OCI-LY3 (cell line): ENCODE measurements around the gene EFS.
"Not testable (repeated sequence)": the region's sequence is repeated elsewhere in the genome, so short reads cannot be mapped to it uniquely, and the experiment has no call there.

Source experiments
- H2AFZ ChIP-seq: fragments of 200-600, 300-600 bp; shearing (Covaris generic); 2 replicates; pipeline ENCODE4 v1.6.0; 2014; ENCODE audit warnings: antibody characterized with exemption, low read depth, low read length
- H3K27ac ChIP-seq: fragments of 200-600, 300-600 bp; sonication (generic); 2 replicates; pipeline ENCODE4 v1.5.1; 2014; ENCODE audit warnings: mild to moderate bottlenecking, low read length, moderate library complexity, mixed read lengths
- H3K27me3 ChIP-seq: fragments of 200-600, 300-600 bp; sonication (generic); 2 replicates; pipeline ENCODE4 v1.6.1; 2014; ENCODE audit warnings: low read depth, low read length, mixed read lengths
- H3K36me3 ChIP-seq: fragments of 200-600, 300-600 bp; sonication (generic); replicated peaks from 2 replicates; pipeline ENCODE3; 2014; ENCODE audit warnings: low read depth, low read length, mixed read lengths
- H3K4me1 ChIP-seq: fragments of 300-600, 200-600 bp; sonication (generic); 2 replicates; pipeline ENCODE4 v1.6.1; 2014; ENCODE audit warnings: low read length, mixed read lengths
- H3K4me2 ChIP-seq: fragments of 200-600, 300-600 bp; sonication (generic); 2 replicates; pipeline ENCODE4 v1.6.1; 2014; ENCODE audit warnings: low read length, mixed read lengths
- H3K4me3 ChIP-seq: fragments of 300-600, 200-600 bp; sonication (generic); 2 replicates; pipeline ENCODE4 v1.5.1; 2014; ENCODE audit warnings: antibody characterized with exemption, mild to moderate bottlenecking, low read length, moderate library complexity
- H3K79me2 ChIP-seq: fragments of 300-600, 200-600 bp; shearing (Covaris generic); 2 replicates; pipeline ENCODE4 v1.6.1; 2014; ENCODE audit warnings: mild to moderate bottlenecking, low read length, mixed read lengths
- H3K9ac ChIP-seq: fragments of 300-600, 200-600 bp; shearing (Covaris generic); 2 replicates; pipeline ENCODE4 v1.6.0; 2014; ENCODE audit warnings: mild to moderate bottlenecking, low read length, moderate library complexity
- H3K9me3 ChIP-seq: fragments of 200-600, 300-600 bp; shearing (Covaris generic); 2 replicates; pipeline ENCODE4 v1.6.1; 2014; ENCODE audit warnings: low read length, mixed read lengths; ENCODE audit not compliant: insufficient read depth
- H4K20me1 ChIP-seq: fragments of 200-600, 300-600 bp; sonication (generic); 2 replicates; pipeline ENCODE4 v1.6.1; 2016; ENCODE audit warnings: low read length, mixed read lengths; ENCODE audit not compliant: insufficient read depth
- EZH2phosphoT487 ChIP-seq: fragments of 200-600 bp; shearing (Covaris generic); IDR thresholded peaks from 2 replicates; pipeline ENCODE4 v1.6.1; 2018; ENCODE audit warnings: antibody characterized with exemption, mixed run types, low read depth
- TF ChIP-seq, protein P1 (sequence below): fragments of 200-600, 300-600 bp; sonication (generic); IDR thresholded peaks from 2 replicates; pipeline ENCODE4 v1.5.1; 2014; ENCODE audit warnings: antibody characterized with exemption, low read length, low read depth

The EFS gene

DNA sequence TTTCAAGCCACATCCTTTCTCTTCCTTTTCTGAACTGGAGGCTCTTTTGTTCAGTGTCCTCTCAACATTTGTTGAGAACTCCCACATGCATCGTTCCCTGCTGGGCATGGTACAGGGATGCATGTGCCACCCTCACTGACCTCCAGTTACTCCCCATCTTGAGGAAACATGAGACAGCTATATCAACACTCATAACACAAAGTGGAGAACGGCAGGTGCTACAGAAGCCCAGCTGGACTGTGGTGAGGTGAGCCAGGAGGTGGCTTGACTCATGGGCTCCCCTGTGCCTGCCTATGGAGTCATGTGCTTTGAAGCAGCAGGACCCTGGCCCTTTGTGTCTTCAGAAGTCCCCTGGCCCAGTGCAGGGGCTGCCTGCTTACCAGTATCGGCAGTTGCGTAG is 33.4 kb upstream of the EFS start:
- Histone ChIP-seq H3K27me3 (peaks cover 3% of the 10 kb centered on the region; the same call in 1 of the 2 replicates), H3K9ac (no peak overlapping the region), H3K27ac (no peak overlapping the region), H3K9me3 (no peaks in the 10 kb centered on the region), H2AFZ (no peak overlapping the region), H3K4me2 (no peak overlapping the region), H3K79me2 (no peaks in the 10 kb centered on the region), H3K4me1 (peaks cover 19% of the 10 kb centered on the region), H3K36me3 (no peaks in the 10 kb centered on the region), H3K4me3 (no peak overlapping the region), H4K20me1 (no peaks in the 10 kb centered on the region)
- TF ChIP-seq, protein P1, sequence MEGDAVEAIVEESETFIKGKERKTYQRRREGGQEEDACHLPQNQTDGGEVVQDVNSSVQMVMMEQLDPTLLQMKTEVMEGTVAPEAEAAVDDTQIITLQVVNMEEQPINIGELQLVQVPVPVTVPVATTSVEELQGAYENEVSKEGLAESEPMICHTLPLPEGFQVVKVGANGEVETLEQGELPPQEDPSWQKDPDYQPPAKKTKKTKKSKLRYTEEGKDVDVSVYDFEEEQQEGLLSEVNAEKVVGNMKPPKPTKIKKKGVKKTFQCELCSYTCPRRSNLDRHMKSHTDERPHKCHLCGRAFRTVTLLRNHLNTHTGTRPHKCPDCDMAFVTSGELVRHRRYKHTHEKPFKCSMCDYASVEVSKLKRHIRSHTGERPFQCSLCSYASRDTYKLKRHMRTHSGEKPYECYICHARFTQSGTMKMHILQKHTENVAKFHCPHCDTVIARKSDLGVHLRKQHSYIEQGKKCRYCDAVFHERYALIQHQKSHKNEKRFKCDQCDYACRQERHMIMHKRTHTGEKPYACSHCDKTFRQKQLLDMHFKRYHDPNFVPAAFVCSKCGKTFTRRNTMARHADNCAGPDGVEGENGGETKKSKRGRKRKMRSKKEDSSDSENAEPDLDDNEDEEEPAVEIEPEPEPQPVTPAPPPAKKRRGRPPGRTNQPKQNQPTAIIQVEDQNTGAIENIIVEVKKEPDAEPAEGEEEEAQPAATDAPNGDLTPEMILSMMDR: no peak
- no peak for TF ChIP-seq EZH2phosphoT487

DNA sequence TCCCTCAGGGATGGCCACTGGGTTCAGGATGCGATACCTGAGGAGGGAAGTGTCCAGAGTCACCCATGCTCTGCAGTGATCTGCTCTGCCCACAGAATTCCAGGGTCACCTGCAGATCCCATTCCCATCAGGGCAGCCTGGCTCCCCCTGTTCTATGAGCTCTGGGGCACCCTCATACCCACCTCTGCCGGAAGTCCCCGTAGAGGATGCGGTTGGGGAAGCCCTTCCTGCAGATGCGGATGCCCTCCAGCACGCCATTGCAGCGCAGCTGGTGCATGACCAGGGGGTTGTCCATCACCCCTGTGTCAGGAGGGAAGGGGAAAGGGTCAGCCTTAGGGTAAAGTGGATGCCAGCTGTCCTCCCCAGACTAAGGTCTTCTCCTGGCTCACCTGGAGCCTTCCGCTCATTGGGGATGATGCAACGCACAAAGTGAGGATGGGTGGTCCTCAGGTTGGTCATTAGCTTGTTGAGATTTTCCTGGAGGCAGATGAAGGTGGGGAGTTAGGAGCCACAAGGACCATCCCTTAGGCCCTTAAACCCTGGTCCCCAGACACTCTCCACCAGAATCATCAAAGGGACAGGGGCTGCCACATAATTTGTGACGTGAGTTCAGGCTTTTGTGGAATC is 31.9 kb upstream of the EFS start:
- no peak overlapping the region for H3K9ac ChIP-seq
- H3K4me3 ChIP-seq: no peak overlapping the region
- H3K9me3 ChIP-seq: no peaks in the 10 kb centered on the region
- TF ChIP-seq EZH2phosphoT487: no peak
- TF ChIP-seq, protein P1: no peak
- H3K4me1 ChIP-seq: peaks cover 7% of the 10 kb centered on the region
- peaks cover 7% of the 10 kb centered on the region for H3K27me3 ChIP-seq
- no peaks in the 10 kb centered on the region for H4K20me1 ChIP-seq
- H3K27ac ChIP-seq: no peak overlapping the region
- no peaks in the 10 kb centered on the region for H3K79me2 ChIP-seq
- H3K36me3 ChIP-seq: no peaks in the 10 kb centered on the region
- H3K4me2 ChIP-seq: no peak overlapping the region
- H2AFZ ChIP-seq: no peak overlapping the region

DNA sequence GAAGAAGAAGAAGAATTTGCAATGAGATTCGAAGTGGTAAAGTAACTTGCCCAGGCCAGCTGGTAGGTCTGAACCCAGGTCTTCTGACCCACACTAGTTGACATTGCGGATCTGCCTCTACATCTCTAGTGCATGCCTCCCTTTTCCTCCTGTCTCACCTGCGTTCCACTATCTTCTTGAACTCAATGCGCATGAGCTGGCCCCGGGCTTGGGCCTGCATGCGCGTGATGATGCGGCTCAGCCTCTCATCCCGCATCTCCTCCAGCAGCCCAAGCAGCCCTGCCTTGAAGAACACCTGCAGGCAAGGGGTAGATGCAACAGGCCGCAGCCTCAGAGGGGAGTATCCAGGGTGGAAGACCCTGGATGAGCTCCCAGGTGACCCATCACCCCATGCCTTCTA is 31.2 kb upstream of the EFS start:
- peaks cover 5% of the 10 kb centered on the region for H3K4me1 ChIP-seq
- no peak overlapping the region for H3K4me2 ChIP-seq
- no peak overlapping the region for H3K27ac ChIP-seq
- no peak for TF ChIP-seq EZH2phosphoT487
- TF ChIP-seq, protein P1: no peak
- H3K9me3 ChIP-seq: no peaks in the 10 kb centered on the region
- no peaks in the 10 kb centered on the region for H3K79me2 ChIP-seq
- H3K9ac ChIP-seq: no peak overlapping the region
- peaks cover 11% of the 10 kb centered on the region for H3K27me3 ChIP-seq
- H3K4me3 ChIP-seq: no peak overlapping the region
- no peaks in the 10 kb centered on the region for H4K20me1 ChIP-seq
- H3K36me3 ChIP-seq: no peaks in the 10 kb centered on the region
- no peak overlapping the region for H2AFZ ChIP-seq

DNA sequence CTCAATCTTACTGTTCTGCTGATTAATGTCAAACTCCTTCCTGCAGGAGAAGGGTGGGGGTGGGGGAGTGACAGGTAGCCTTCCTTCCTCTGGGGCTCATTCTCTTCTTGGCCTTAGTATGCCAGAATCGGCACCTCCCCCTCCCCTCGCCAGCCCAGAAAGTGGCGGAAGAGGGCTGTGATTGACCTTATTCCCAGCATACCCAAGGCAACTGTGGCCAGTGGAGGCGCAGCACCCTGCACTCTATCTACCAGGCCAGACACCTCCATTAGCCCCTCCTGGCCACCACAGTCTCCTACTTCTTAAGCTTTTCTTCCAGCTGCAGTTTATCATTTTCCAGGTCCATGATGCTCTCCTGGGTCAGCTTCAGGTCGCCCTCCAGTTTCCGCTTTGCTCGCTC is 27.6 kb upstream of the EFS start:
- H3K4me3 ChIP-seq: no peak overlapping the region
- H3K36me3 ChIP-seq: no peaks in the 10 kb centered on the region
- H3K4me2 ChIP-seq: no peak overlapping the region
- peaks cover 11% of the 10 kb centered on the region for H3K27me3 ChIP-seq
- no peak overlapping the region for H3K27ac ChIP-seq
- no peak overlapping the region for H2AFZ ChIP-seq
- no peaks in the 10 kb centered on the region for H3K9me3 ChIP-seq
- no peaks in the 10 kb centered on the region for H3K79me2 ChIP-seq
- TF ChIP-seq EZH2phosphoT487: no peak
- TF ChIP-seq, protein P1: no peak
- no peaks in the 10 kb centered on the region for H4K20me1 ChIP-seq
- H3K4me1 ChIP-seq: no peaks in the 10 kb centered on the region
- no peak overlapping the region for H3K9ac ChIP-seq

DNA sequence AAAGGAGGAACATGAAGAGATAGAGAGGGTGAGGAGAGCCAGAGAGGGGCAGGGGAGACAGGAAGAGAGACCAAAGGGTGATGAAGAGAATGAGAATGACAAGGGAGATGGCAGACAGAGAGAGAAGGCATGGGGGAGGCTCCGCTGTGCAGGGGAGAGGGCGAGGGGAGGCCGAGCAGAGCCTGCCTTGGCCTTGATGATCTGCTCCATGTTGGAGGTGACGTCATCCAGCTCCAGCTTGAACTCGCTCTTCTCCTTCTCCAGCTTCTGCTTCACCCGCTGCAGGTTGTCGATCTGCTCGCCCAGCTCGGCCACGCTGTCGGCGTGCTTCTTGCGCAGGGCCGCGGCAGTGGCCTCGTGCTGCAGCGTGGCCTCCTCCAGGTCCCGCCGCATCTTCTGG is 24.9 kb upstream of the EFS start:
- H3K27me3 ChIP-seq: peaks cover 11% of the 10 kb centered on the region
- not testable (repeated sequence) for H2AFZ ChIP-seq, H3K27ac ChIP-seq, H3K4me2 ChIP-seq, H3K79me2 ChIP-seq, H4K20me1 ChIP-seq, H3K4me3 ChIP-seq, H3K36me3 ChIP-seq, H3K9ac ChIP-seq, H3K4me1 ChIP-seq, H3K9me3 ChIP-seq
